Left cardiac atrium (tissue), 4 donors: ENCODE data around the gene SWT1. TPM values are rescaled to one million over a fixed set of nuclear protein-coding genes. Genes with fewer than 3 reads are reported as not detected.
"Not testable (repeated sequence)": the region's sequence is repeated elsewhere in the genome, so short reads cannot be mapped to it uniquely, and the experiment has no call there.

Source experiments
- ATAC-seq, 2 donors: fragments of 200-7000 bp; cut with Tn5 transposase; one replicate each; pipeline ENCODE4 v1.9.1; 2020; ENCODE audit warnings: mild to moderate bottlenecking in 2 of 2, moderate library complexity in 2 of 2
- DNase-seq: peaks from one replicate; pipeline ENCODE4 v3.0.0-alpha.2; 2020
- intact Hi-C, 2 donors: fragments of 100-400 bp; cut with DNase I; formaldehyde crosslinking; loops; one replicate each; pipeline versions ENCODE4 v1.14.1 to v1.15.1; 2022 to 2023
- total RNA-seq, 2 donors: library from RNA; stranded (reverse); fragmentation: NEBNext Ultra II Directional; extraction: Animal tissue kit (Norgen Biotek cat#: 25700); gene quantifications; one replicate each; pipeline ENCODE4 v1.2.1, GENCODE V29; 2021
- donor health status: DM: no; HTN: yes; CAD: no.
- donor health status: DM: no; HTN: yes; CAD: no; lungs with severe emphysema.
- donor health status: DM: yes; HTN: yes; CAD: no.
- donor health status: Dilated cardiomyopathy.

Gene SWT1
- total RNA-seq, 2 donors from 2014 or later: 4.9 to 5.6 TPM

- intact Hi-C loops: loop anchor here in 1 of 2 donors (10.0 kb wide), 2 partner anchors 175 to 355 kb away; no protein-coding TSS in a partner anchor
Measured at GRCh38 chr1:185159966-185160365, 3.0 kb downstream of the SWT1 start.

GRCh38 chr1:185162491-185162890 is 5.5 kb downstream of the SWT1 start:
- ATAC-seq: no peak
- intact Hi-C loops: loop anchor here in 1 of 2 donors (10.0 kb wide), 1 partner anchor 178 kb away; no protein-coding TSS in a partner anchor
- no peak for DNase-seq

More at GRCh38 chr1:185159966-185160365, 3.0 kb downstream of the SWT1 start:
- ATAC-seq: no peak
- no peak for DNase-seq

GRCh38 chr1:185166106-185166505 is 9.1 kb downstream of the SWT1 start:
- DNase-seq (no peak), ATAC-seq (no peak)
- intact Hi-C loops: loop anchor here in 1 of 2 donors (10.0 kb wide), 1 partner anchor 181 kb away; no protein-coding TSS in a partner anchor

- DNase-seq: no peak
- ATAC-seq: peak; percentile 50 to 58
- intact Hi-C loops: no loop called here
Measured at GRCh38 chr1:185170291-185170848, 13.4 kb downstream of the SWT1 start.

- intact Hi-C loops: no loop called here
- ATAC-seq (no peak), DNase-seq (no peak)
Measured at GRCh38 chr1:185193756-185194155, 36.8 kb downstream of the SWT1 start.

GRCh38 chr1:185198712-185199111 is 41.7 kb downstream of the SWT1 start:
- DNase-seq, intact Hi-C loops, ATAC-seq: not testable (repeated sequence)

GRCh38 chr1:185200889-185201288 is 43.9 kb downstream of the SWT1 start:
- intact Hi-C loops: no loop called here
- no peak for ATAC-seq
- no peak for DNase-seq

GRCh38 chr1:185207170-185207569 is 50.2 kb downstream of the SWT1 start:
- DNase-seq (no peak), ATAC-seq (no peak)
- intact Hi-C loops: no loop called here

GRCh38 chr1:185207980-185208602 is 51.1 kb downstream of the SWT1 start:
- ATAC-seq: no peak
- intact Hi-C loops: no loop called here
- no peak for DNase-seq

- DNase-seq (no peak), ATAC-seq (no peak)
- intact Hi-C loops: no loop called here
Measured at GRCh38 chr1:185208626-185209180, 51.7 kb downstream of the SWT1 start.

GRCh38 chr1:185209357-185209756 is 52.4 kb downstream of the SWT1 start:
- intact Hi-C loops, ATAC-seq: not testable (repeated sequence)

GRCh38 chr1:185213091-185213490 is 56.1 kb downstream of the SWT1 start:
- DNase-seq: no peak
- intact Hi-C loops: no loop called here
- ATAC-seq: no peak

More at GRCh38 chr1:185209357-185209756, 52.4 kb downstream of the SWT1 start:
- not testable (repeated sequence) for DNase-seq

GRCh38 chr1:185215911-185216310 is 58.9 kb downstream of the SWT1 start:
- no peak for ATAC-seq
- intact Hi-C loops: no loop called here
- no peak for DNase-seq

GRCh38 chr1:185224132-185224531 is 67.2 kb downstream of the SWT1 start:
- intact Hi-C loops: no loop called here
- no peak for ATAC-seq
- DNase-seq: no peak

GRCh38 chr1:185227161-185227560 is 70.2 kb downstream of the SWT1 start:
- DNase-seq (no peak), ATAC-seq (no peak)
- intact Hi-C loops: no loop called here

GRCh38 chr1:185228979-185229378 is 72.0 kb downstream of the SWT1 start:
- DNase-seq (no peak), ATAC-seq (no peak)
- intact Hi-C loops: no loop called here

- no peak for DNase-seq
- no peak for ATAC-seq
- intact Hi-C loops: no loop called here
Measured at GRCh38 chr1:185229981-185230380, 73.0 kb downstream of the SWT1 start.

GRCh38 chr1:185232874-185233273 is 75.9 kb downstream of the SWT1 start:
- DNase-seq: no peak
- intact Hi-C loops: no loop called here
- ATAC-seq: no peak

GRCh38 chr1:185234183-185234582 is 77.2 kb downstream of the SWT1 start:
- ATAC-seq, DNase-seq, intact Hi-C loops: not testable (repeated sequence)

GRCh38 chr1:185237176-185237575 is 80.2 kb downstream of the SWT1 start:
- DNase-seq, ATAC-seq: not testable (repeated sequence)
- intact Hi-C loops: loop anchor here in 1 of 2 donors (5.0 kb wide), 1 partner anchor 435 kb away; no protein-coding TSS in a partner anchor
